Brain microvascular endothelial cell (primary cell): ENCODE measurements around the gene HBG2.

ENCODE experiments used
- DNase-seq: peaks from one replicate; pipeline ENCODE4 v3.0.0-alpha.2; 2020
- H3K27ac ChIP-seq: fragments of 250-450 bp; sonication (Bioruptor Pico); 2 replicates; pipeline ENCODE4 v1.5.1; 2020; ENCODE audit warnings: mild to moderate bottlenecking, moderate library complexity
- H3K27me3 ChIP-seq: fragments of 250-450 bp; sonication (Bioruptor Pico); replicated peaks from 2 replicates; pipeline ENCODE4 v1.5.1; 2020; ENCODE audit warnings: mild to moderate bottlenecking
- H3K36me3 ChIP-seq: fragments of 250-450 bp; sonication (Bioruptor Pico); replicated peaks from 2 replicates; pipeline ENCODE4 v1.5.1; 2020; ENCODE audit warnings: mild to moderate bottlenecking
- H3K4me3 ChIP-seq: 2 replicates; pipeline ENCODE4 v1.5.1; 2011; ENCODE audit warnings: low read depth, mild to moderate bottlenecking, control low read depth, low read length, moderate library complexity
- CTCF ChIP-seq: IDR thresholded peaks from 2 replicates; pipeline ENCODE4 v1.5.1; 2011; ENCODE audit warnings: low read depth, mild to moderate bottlenecking, moderate library complexity, low read length, control low read depth, inconsistent platforms; ENCODE audit errors: missing control alignments
- in situ Hi-C: cut with HindIII; loops from 2 replicates; pipeline ENCODE4 v1.10.0; 2017; ENCODE audit warnings: low sequenced_read_pairs, low pct_ligation_motif_present

The HBG2 gene

GRCh38 chr11:5288906-5289550 is 34.4 kb upstream of the HBG2 start:
- Histone ChIP-seq H3K4me3 (no peak overlapping the region), H3K27ac (peak overlapping the region; percentile 58), H3K36me3 (no peaks in the 10 kb centered on the region), H3K27me3 (no peaks in the 10 kb centered on the region)
- TF ChIP-seq CTCF: no peak
- in situ Hi-C loops: no loop called here
- DNase-seq: no peak

- in situ Hi-C loops: no loop called here
- H3K27me3 ChIP-seq: no peaks in the 10 kb centered on the region
- H3K27ac ChIP-seq: no peak overlapping the region
- H3K4me3 ChIP-seq: no peak overlapping the region
- no peak for TF ChIP-seq CTCF
- no peaks in the 10 kb centered on the region for H3K36me3 ChIP-seq
- DNase-seq: peak; percentile 58
These were observed 33.7 kb upstream of the HBG2 start for GRCh38 chr11:5288108-5288905.

- no peak for DNase-seq
- in situ Hi-C loops: no loop called here
- TF ChIP-seq CTCF: no peak
- Histone ChIP-seq H3K27ac (no peak overlapping the region), H3K4me3 (no peak overlapping the region), H3K27me3 (no peaks in the 10 kb centered on the region), H3K36me3 (no peaks in the 10 kb centered on the region)
These were observed 32.3 kb upstream of the HBG2 start for GRCh38 chr11:5286901-5287300.

GRCh38 chr11:5286351-5286750 is 31.8 kb upstream of the HBG2 start:
- no peak overlapping the region for H3K4me3 ChIP-seq
- no peaks in the 10 kb centered on the region for H3K27me3 ChIP-seq
- no peaks in the 10 kb centered on the region for H3K36me3 ChIP-seq
- no peak for TF ChIP-seq CTCF
- in situ Hi-C loops: no loop called here
- H3K27ac ChIP-seq: no peak overlapping the region
- DNase-seq: no peak

- no peak for DNase-seq
- TF ChIP-seq CTCF: no peak
- in situ Hi-C loops: no loop called here
- H3K36me3 ChIP-seq: no peaks in the 10 kb centered on the region
- no peaks in the 10 kb centered on the region for H3K27me3 ChIP-seq
- no peak overlapping the region for H3K27ac ChIP-seq
- H3K4me3 ChIP-seq: no peak overlapping the region
These were observed 31.2 kb upstream of the HBG2 start for GRCh38 chr11:5285703-5286340.
